Hair follicular keratinocyte (primary cell): ENCODE data around the gene CDKN2B-AS1. TPM values are rescaled to one million over a fixed set of nuclear protein-coding genes. Genes with fewer than 3 reads are reported as not detected.

Source experiments
- total RNA-seq: library from RNA; depleted of rRNA; stranded (reverse); fragments of >200 nt; gene quantifications from 2 replicates; pipeline ENCODE4 v1.2.3, GENCODE V29; 2015

Gene CDKN2B-AS1
- 0.23 and 1.3 TPM in 2 replicates for total RNA-seq

GRCh38 chr9:21994556-21995005, at the start of gene CDKN2B-AS1:
CDKN2B-AS1 (plus strand) TSS chr9:21994791.

GRCh38 chr9:21993893-21994555, 567 bp upstream of the CDKN2B-AS1 start, which contains the start of gene CDKN2A:
CDKN2A (minus strand) TSS chr9:21994392.

GRCh38 chr9:22008717-22009505, 14.3 kb downstream of the CDKN2B-AS1 start, which contains the start of gene CDKN2B:
CDKN2B (minus strand) TSS chr9:22009305; CDS start chr9:22008953, 352 bp downstream.

Other genes starting within 250 kb of the CDKN2B-AS1 start
- gene MTAP, start 192.2 kb upstream of the CDKN2B-AS1 start, total RNA-seq = 34.0 and 42.2 TPM in 2 replicates
- gene CDKN2A, start 399 bp upstream of the CDKN2B-AS1 start, total RNA-seq = 47.6 and 65.5 TPM in 2 replicates
- gene CDKN2B, start 14.5 kb downstream of the CDKN2B-AS1 start, total RNA-seq = 8.3 and 18.0 TPM in 2 replicates